HCT116 (cell line): ENCODE measurements around the gene MAPK8IP1. TPM values are rescaled to one million over a fixed set of nuclear protein-coding genes. Genes with fewer than 3 reads are reported as not detected.

Source experiments
- ATAC-seq: fragments of 200-7000 bp; cut with Tn5 transposase; 2 replicates; pipeline ENCODE4 v1.9.1; 2020; ENCODE audit warnings: mild to moderate bottlenecking, moderate library complexity
- BruUV-seq: library from RNA; stranded (reverse); fragments of 400-500 nt; replicated peaks from 2 replicates; lab custom pipeline; 2021; lab: Mats Ljungman, UMichigan
- CTCF ChIA-PET: fragments of 300-600 bp; sonication (Branson Sonifier 250); formaldehyde crosslinking; loops from one replicate; lab custom pipeline; 2021; ENCODE audit warnings: antibody characterized with exemption; lab: Charles Lee
- POLR2A ChIA-PET: fragments of 300-600, 350-600 bp; sonication (Branson Sonifier 250); formaldehyde crosslinking; loops from one replicate; lab custom pipeline; 2021; ENCODE audit warnings: antibody characterized with exemption; lab: Charles Lee
- RAD21 ChIA-PET, 2 experiments: fragments of 300-600 bp; sonication (Branson Sonifier 250); formaldehyde crosslinking; loops; one replicate each; lab custom pipeline; 2023; ENCODE audit warnings: low total read pairs in 2 of 2; ENCODE audit not compliant: uncharacterized antibody in 2 of 2, unreplicated experiment in 2 of 2, low non-redundant PET in 1 of 2; lab: Charles Lee
- DNase-seq: peaks from one replicate; pipeline ENCODE4 v3.0.0-alpha.2; 2010; ENCODE audit warnings: low read depth, low spot score
- H2AFZ ChIP-seq: fragments of 200-600 bp; shearing (Covaris generic), sonication (generic); 2 replicates; pipeline ENCODE4 v1.6.1; 2017; ENCODE audit warnings: low read depth, mixed run types, mixed read lengths, antibody characterized with exemption, low read length; ENCODE audit not compliant: poor library complexity, severe bottlenecking
- H3K27ac ChIP-seq: 2 replicates; pipeline ENCODE4 v1.5.1; 2012; ENCODE audit warnings: low read depth, low read length
- H3K27me3 ChIP-seq: fragments of 200-600 bp; sonication (generic); 2 replicates; pipeline ENCODE4 v1.6.1; 2016; ENCODE audit warnings: mixed run types, low read length, mixed read lengths; ENCODE audit not compliant: insufficient read depth
- H3K36me3 ChIP-seq, 2 experiments: fragments of 200-500 bp in 1 of 2; fragments of 200-600 bp in 1 of 2; sonication (Bioruptor generic) in 1 of 2; sonication (generic) in 1 of 2; 2 replicates each; pipeline versions ENCODE4 v1.5.1 to v1.6.1; 2014 to 2016; ENCODE audit warnings: low read length in 2 of 2, inconsistent platforms in 1 of 2, mixed read lengths in 1 of 2, mixed run types in 1 of 2; ENCODE audit not compliant: insufficient read depth in 2 of 2, control insufficient read depth in 1 of 2
- H3K4me1 ChIP-seq, 2 experiments: fragments of 200-600 bp in 1 of 2; sonication (generic) in 1 of 2; 2 replicates each; pipeline versions ENCODE4 v1.5.1 to v1.6.1; 2012 to 2017; ENCODE audit warnings: low read length in 2 of 2, inconsistent platforms in 1 of 2, mild to moderate bottlenecking in 1 of 2, mixed read lengths in 1 of 2, mixed run types in 1 of 2, moderate library complexity in 1 of 2; ENCODE audit not compliant: insufficient read depth in 2 of 2, control insufficient read depth in 1 of 2
- H3K4me2 ChIP-seq: fragments of 200-600 bp; sonication (generic); 2 replicates; pipeline ENCODE4 v1.6.1; 2017; ENCODE audit warnings: mixed run types, low read length, mixed read lengths
- H3K4me3 ChIP-seq, 2 experiments: fragments of 200-600 bp in 1 of 2; sonication (generic) in 1 of 2; replicated peaks in 1 of 2; 2 replicates each; pipeline ENCODE4 v1.5.1; 2011 to 2016; ENCODE audit warnings: low read length in 2 of 2, control low read depth in 1 of 2, low read depth in 1 of 2, mild to moderate bottlenecking in 1 of 2, mixed read lengths in 1 of 2, mixed run types in 1 of 2
- H3K79me2 ChIP-seq: fragments of 200-600 bp; sonication (generic); 2 replicates; pipeline ENCODE4 v1.6.1; 2017; ENCODE audit warnings: mild to moderate bottlenecking, mixed run types, low read length, moderate library complexity, mixed read lengths; ENCODE audit not compliant: insufficient read depth
- H3K9ac ChIP-seq: fragments of 200-600 bp; sonication (generic); 2 replicates; pipeline ENCODE4 v1.6.1; 2016; ENCODE audit warnings: low read length, mixed read lengths
- H3K9me2 ChIP-seq: fragments of 200-600 bp; sonication (generic), shearing (Covaris generic); 2 replicates; pipeline ENCODE4 v1.6.1; 2017; ENCODE audit warnings: mixed run types, mild to moderate bottlenecking, moderate library complexity; ENCODE audit not compliant: insufficient read depth
- H3K9me3 ChIP-seq, 2 experiments: fragments of 200-500 bp in 1 of 2; fragments of 200-600 bp in 1 of 2; sonication (Bioruptor generic) in 1 of 2; sonication (generic) in 1 of 2; 2 replicates each; pipeline ENCODE4 v1.6.1; 2014 to 2017; ENCODE audit warnings: low read length in 2 of 2, mixed read lengths in 2 of 2, inconsistent platforms in 1 of 2, low read depth in 1 of 2, mild to moderate bottlenecking in 1 of 2, mixed run types in 1 of 2, moderate library complexity in 1 of 2; ENCODE audit not compliant: control insufficient read depth in 1 of 2, insufficient read depth in 1 of 2
- H4K20me1 ChIP-seq: fragments of 200-600 bp; sonication (generic), shearing (Covaris generic); 2 replicates; pipeline ENCODE4 v1.6.1; 2017; ENCODE audit warnings: mixed run types, mild to moderate bottlenecking, moderate library complexity; ENCODE audit not compliant: insufficient read depth
- CBX3 ChIP-seq: IDR thresholded peaks from 2 replicates; pipeline ENCODE4 v1.6.1; 2012; ENCODE audit warnings: low read depth
- CTCF ChIP-seq, 3 experiments: fragments of 200-600 bp in 1 of 3; sonication (generic) in 1 of 3; IDR thresholded peaks in 2 of 3; conservative IDR thresholded peaks in 1 of 3; 2 replicates each; pipeline ENCODE4 v1.5.1; 2012 to 2017; ENCODE audit warnings: low read depth in 2 of 3, low read length in 2 of 3, antibody characterized with exemption in 1 of 3, borderline replicate concordance in 1 of 3, control low read depth in 1 of 3, mild to moderate bottlenecking in 1 of 3, mixed read lengths in 1 of 3, mixed run types in 1 of 3, moderate library complexity in 1 of 3; ENCODE audit not compliant: insufficient read depth in 1 of 3
- EGR1 ChIP-seq: IDR thresholded peaks from 2 replicates; pipeline ENCODE4 v1.6.1; 2012; ENCODE audit warnings: low read depth
- EZH2phosphoT487 ChIP-seq: fragments of 200-600 bp; IDR thresholded peaks from 2 replicates; pipeline ENCODE4 v1.6.1; 2018; ENCODE audit warnings: antibody characterized with exemption, borderline replicate concordance
- POLR2AphosphoS5 ChIP-seq: IDR thresholded peaks from 2 replicates; pipeline ENCODE4 v1.6.1; 2011; ENCODE audit warnings: mild to moderate bottlenecking, low read depth, low read length, moderate library complexity
- RAD21 ChIP-seq: IDR thresholded peaks from 2 replicates; pipeline ENCODE4 v1.6.1; 2012; ENCODE audit warnings: low read depth, mild to moderate bottlenecking
- SIN3A ChIP-seq: IDR thresholded peaks from 2 replicates; pipeline ENCODE4 v1.6.1; 2012; ENCODE audit warnings: low read depth
- SP1 ChIP-seq: IDR thresholded peaks from 2 replicates; pipeline ENCODE4 v1.6.1; 2012; ENCODE audit warnings: low read depth
- SRF ChIP-seq: IDR thresholded peaks from 2 replicates; pipeline ENCODE4 v1.6.1; 2012; ENCODE audit warnings: low read depth
- TCF7L2 ChIP-seq: IDR thresholded peaks from 2 replicates; pipeline ENCODE4 v1.7.0; 2011; ENCODE audit warnings: borderline replicate concordance, inconsistent platforms; ENCODE audit not compliant: insufficient read depth, insufficient read length; ENCODE audit errors: extremely low read depth
- YY1 ChIP-seq: IDR thresholded peaks from 2 replicates; pipeline ENCODE4 v1.6.1; 2011; ENCODE audit warnings: low read length, low read depth, moderate library complexity, mild to moderate bottlenecking; ENCODE audit not compliant: insufficient replicate concordance; ENCODE audit errors: extremely low read depth
- ZBTB33 ChIP-seq: IDR thresholded peaks from 2 replicates; pipeline ENCODE4 v1.6.1; 2011; ENCODE audit warnings: mild to moderate bottlenecking, low read length, moderate library complexity; ENCODE audit not compliant: insufficient replicate concordance; ENCODE audit errors: extremely low read depth
- ZFX ChIP-seq: fragments of 450-650 bp; IDR thresholded peaks from 2 replicates; pipeline ENCODE4 v1.6.1; 2017
- intact Hi-C: fragments of 100-400 bp; cut with micrococcal nuclease; formaldehyde crosslinking; loops from 2 replicates; pipeline ENCODE4 v1.10.0; 2022
- total RNA-seq: library from RNA; stranded (reverse); gene quantifications from one replicate; pipeline ENCODE4 v1.2.1, GENCODE V29; 2021; ENCODE audit not compliant: unreplicated experiment

MAPK8IP1 gene
- total RNA-seq, 1 experiment from 2014 or later: 10.1 TPM

GRCh38 chr11:45909594-45910475 lies 24.4 kb downstream of the MAPK8IP1 start:
- ChIA-PET POLR2A (no interaction called here), CTCF (no interaction called here), RAD21 (no interaction called here)
- H3K9me2 ChIP-seq: no peaks in the 10 kb centered on the region
- no peaks in the 10 kb centered on the region; a peak in 1 of 4 replicates for H3K36me3 ChIP-seq
- ATAC-seq (no peak), DNase-seq (no peak)
- H3K79me2 ChIP-seq: no peaks in the 10 kb centered on the region
- BruUV-seq: no TSS peak
- H3K27me3 ChIP-seq: no peaks in the 10 kb centered on the region
- no peak overlapping the region for H3K4me2 ChIP-seq
- H3K4me1 ChIP-seq: no peaks in the 10 kb centered on the region
- H3K9ac ChIP-seq: no peak overlapping the region
- no peak overlapping the region for H3K4me3 ChIP-seq
- no peaks in the 10 kb centered on the region for H3K9me3 ChIP-seq
- TF ChIP-seq CBX3 (no peak), EGR1 (no peak), POLR2AphosphoS5 (no peak), RAD21 (no peak), TCF7L2 (no peak), ZBTB33 (no peak), EZH2phosphoT487 (no peak), CTCF (IDR thresholded peaks at IDR 0.05 in 2 of 3, conservative IDR thresholded peaks at IDR 0.05 in 1 of 3; ENCODE audit: borderline replicate concordance in 1 of 3, insufficient read depth in 1 of 3, low read depth in 2 of 3, low read length in 2 of 3) (no peak), SRF (no peak), ZFX (no peak), YY1 (no peak), SP1 (no peak), SIN3A (no peak)
- H4K20me1 ChIP-seq: no peaks in the 10 kb centered on the region
- intact Hi-C loops: no loop called here
- no peak overlapping the region for H3K27ac ChIP-seq
- H2AFZ ChIP-seq: no peak overlapping the region
